PC-3 (cell line): Measurements from ENCODE around the gene LHFPL3. TPM values are rescaled to one million over a fixed set of nuclear protein-coding genes. Genes with fewer than 3 reads are reported as not detected.

ENCODE experiments used
- ATAC-seq: fragments of 200-7000 bp; cut with Tn5 transposase; 2 replicates; pipeline ENCODE4 v1.9.1; 2020; ENCODE audit warnings: mild to moderate bottlenecking, moderate library complexity
- BruUV-seq: library from RNA; stranded (reverse); fragments of 400-500 nt; replicated peaks from 2 replicates; lab custom pipeline; 2021; lab: Mats Ljungman, UMichigan
- CTCF ChIA-PET: fragments of 300-600 bp; sonication (Branson Sonifier 250); formaldehyde crosslinking; loops from one replicate; lab custom pipeline; 2022; ENCODE audit warnings: antibody characterized with exemption; lab: Charles Lee
- POLR2A ChIA-PET: fragments of 300-600 bp; sonication (Branson Sonifier 250); formaldehyde crosslinking; loops from one replicate; lab custom pipeline; 2022; ENCODE audit warnings: antibody characterized with exemption; ENCODE audit not compliant: unreplicated experiment; lab: Charles Lee
- DNase-seq: peaks from one replicate; pipeline ENCODE4 v3.0.0-alpha.2; 2015
- H2AFZ ChIP-seq: fragments of 300-600 bp; sonication (generic); 2 replicates; pipeline ENCODE4 v1.6.0; 2016; ENCODE audit warnings: antibody characterized with exemption, low read length
- H3F3A ChIP-seq: fragments of 300-600 bp; sonication (generic); one replicate; pipeline ENCODE4 v1.6.0; 2017; ENCODE audit warnings: antibody characterized with exemption, low read length, control low read depth, mild to moderate bottlenecking; ENCODE audit not compliant: unreplicated experiment
- H3K27ac ChIP-seq: fragments of 300-600 bp; sonication (generic); 2 replicates; pipeline ENCODE4 v1.5.1; 2016; ENCODE audit warnings: mild to moderate bottlenecking, low read length
- H3K27me3 ChIP-seq: fragments of 300-600 bp; sonication (generic); 2 replicates; pipeline ENCODE4 v1.6.1; 2016; ENCODE audit warnings: low read length, mixed read lengths
- H3K36me3 ChIP-seq: fragments of 300-600 bp; sonication (generic); 2 replicates; pipeline ENCODE4 v1.6.1; 2016; ENCODE audit warnings: low read depth, mixed run types, low read length, mixed read lengths
- H3K4me1 ChIP-seq: fragments of 300-600 bp; sonication (generic); 2 replicates; pipeline ENCODE4 v1.5.1; 2016; ENCODE audit warnings: low read length; ENCODE audit not compliant: insufficient read depth
- H3K4me2 ChIP-seq: fragments of 300-600 bp; sonication (generic); 2 replicates; pipeline ENCODE4 v1.6.0; 2016; ENCODE audit warnings: low read length
- H3K4me3 ChIP-seq: fragments of 300-600 bp; sonication (generic); 2 replicates; pipeline ENCODE4 v1.5.1; 2016; ENCODE audit warnings: mild to moderate bottlenecking, low read length, mixed read lengths
- H3K79me2 ChIP-seq: fragments of 300-600 bp; sonication (generic); 2 replicates; pipeline ENCODE4 v1.6.1; 2017; ENCODE audit warnings: low read length, mixed read lengths
- H3K9ac ChIP-seq: fragments of 300-600 bp; sonication (generic); 2 replicates; pipeline ENCODE4 v1.6.0; 2016; ENCODE audit warnings: mild to moderate bottlenecking, low read length
- H3K9me2 ChIP-seq: fragments of 300-600 bp; sonication (generic); replicated peaks from 2 replicates; pipeline ENCODE4 v1.6.1; 2016; ENCODE audit warnings: mixed run types, low read length, mixed read lengths
- H3K9me3 ChIP-seq: fragments of 300-600 bp; sonication (generic); 2 replicates; pipeline ENCODE4 v1.6.1; 2016; ENCODE audit warnings: low read length, mixed read lengths
- H4K20me1 ChIP-seq: fragments of 300-600 bp; sonication (generic); 2 replicates; pipeline ENCODE4 v1.6.1; 2016; ENCODE audit warnings: low read length, mixed read lengths
- CTCF ChIP-seq: fragments of 300-600 bp; sonication (generic); conservative IDR thresholded peaks from 2 replicates; pipeline ENCODE4 v1.5.1; 2017; ENCODE audit warnings: antibody characterized with exemption, low read depth, mild to moderate bottlenecking, low read length
- EZH2 ChIP-seq: fragments of 300-600 bp; sonication (generic); IDR thresholded peaks from one replicate; pipeline ENCODE4 v1.6.1; 2017; ENCODE audit warnings: antibody characterized with exemption, mild to moderate bottlenecking, low read length; ENCODE audit not compliant: unreplicated experiment
- EZH2phosphoT487 ChIP-seq: fragments of 300-600 bp; sonication (generic); IDR thresholded peaks from 2 replicates; pipeline ENCODE4 v1.6.1; 2018; ENCODE audit warnings: mild to moderate bottlenecking, antibody characterized with exemption, low read length, borderline replicate concordance
- intact Hi-C: fragments of 100-400 bp; cut with micrococcal nuclease; formaldehyde crosslinking; loops from 2 replicates; pipeline ENCODE4 v1.9.0; 2023
- total RNA-seq: library from RNA; depleted of rRNA; stranded (reverse); fragments of >200 nt; gene quantifications from 2 replicates; pipeline ENCODE4 v1.2.3, GENCODE V29; 2014

Gene LHFPL3
- total RNA-seq, 1 experiment from 2014 or later, result not detected

- no TSS peak for BruUV-seq
- H3K27me3 ChIP-seq, result peaks cover 23% of the 10 kb centered on the region; the same call in 1 of the 2 replicates
- CTCF ChIA-PET, result no interaction called here
Measured at GRCh38 chr7:104371980-104372357, 43.6 kb downstream of the LHFPL3 start.

GRCh38 chr7:104382616-104383015 lies 54.2 kb downstream of the LHFPL3 start:
- ATAC-seq, result no peak
- H3K79me2 ChIP-seq, result no peaks in the 10 kb centered on the region
- no TSS peak for BruUV-seq
- no peaks in the 10 kb centered on the region for H3K9me2 ChIP-seq
- CTCF ChIA-PET, result no interaction called here
- peaks cover 40% of the 10 kb centered on the region for H3K27me3 ChIP-seq
- H3K36me3 ChIP-seq, result no peaks in the 10 kb centered on the region
- H2AFZ ChIP-seq, result no peak overlapping the region
- H3K9ac ChIP-seq, result no peak overlapping the region
- no peak overlapping the region for H3K4me3 ChIP-seq
- POLR2A ChIA-PET, result no interaction called here
- intact Hi-C loops, result no loop called here
- no peaks in the 10 kb centered on the region for H3K9me3 ChIP-seq
- no peaks in the 10 kb centered on the region for H4K20me1 ChIP-seq
- no peak for DNase-seq
- H3K4me2 ChIP-seq, result no peak overlapping the region
- TF ChIP-seq EZH2, result no peak
- TF ChIP-seq CTCF, result no peak
- TF ChIP-seq EZH2phosphoT487, result no peak
- no peak overlapping the region for H3K27ac ChIP-seq
- H3K4me1 ChIP-seq, result no peaks in the 10 kb centered on the region
- H3F3A ChIP-seq, result no peaks in the 10 kb centered on the region

More at GRCh38 chr7:104371980-104372357, 43.6 kb downstream of the LHFPL3 start:
- POLR2A ChIA-PET, result no interaction called here
- Histone ChIP-seq H3F3A (no peaks in the 10 kb centered on the region), H4K20me1 (no peaks in the 10 kb centered on the region), H2AFZ (no peak overlapping the region), H3K9me2 (no peaks in the 10 kb centered on the region), H3K27ac (no peak overlapping the region), H3K4me3 (no peak overlapping the region), H3K79me2 (no peaks in the 10 kb centered on the region), H3K9me3 (no peaks in the 10 kb centered on the region), H3K36me3 (no peaks in the 10 kb centered on the region), H3K4me1 (no peaks in the 10 kb centered on the region), H3K9ac (no peak overlapping the region), H3K4me2 (no peak overlapping the region)
- TF ChIP-seq EZH2 (no peak), CTCF (no peak), EZH2phosphoT487 (no peak)
- intact Hi-C loops, result no loop called here
- ATAC-seq (no peak), DNase-seq (no peak)

- TF ChIP-seq CTCF (no peak), EZH2phosphoT487 (no peak), EZH2 (no peak)
- no TSS peak for BruUV-seq
- Histone ChIP-seq H3K9me2 (no peaks in the 10 kb centered on the region), H3K4me1 (no peaks in the 10 kb centered on the region), H3K36me3 (no peaks in the 10 kb centered on the region), H3K27ac (no peak overlapping the region), H3K9me3 (no peaks in the 10 kb centered on the region), H4K20me1 (no peaks in the 10 kb centered on the region), H3K9ac (no peak overlapping the region), H3K27me3 (peaks cover under 1% of the 10 kb centered on the region; the same call in 1 of the 2 replicates), H3K4me2 (no peak overlapping the region), H3K4me3 (no peak overlapping the region), H3K79me2 (no peaks in the 10 kb centered on the region), H3F3A (no peaks in the 10 kb centered on the region), H2AFZ (no peak overlapping the region)
- intact Hi-C loops, result no loop called here
- ChIA-PET POLR2A (no interaction called here), CTCF (no interaction called here)
- no peak for DNase-seq
- no peak for ATAC-seq
Measured at GRCh38 chr7:104386943-104387342, 58.5 kb downstream of the LHFPL3 start.
